DOHH2 (cell line): ENCODE measurements around the gene KIAA1328.
"Not testable (repeated sequence)": the region's sequence is repeated elsewhere in the genome, so short reads cannot be mapped to it uniquely, and the experiment has no call there.

Source experiments
- H3F3A ChIP-seq: fragments of 200-600 bp; sonication (generic), shearing (Covaris generic); 2 replicates; pipeline ENCODE4 v1.6.0; 2016; ENCODE audit warnings: antibody characterized with exemption, mild to moderate bottlenecking; ENCODE audit not compliant: control insufficient read depth, insufficient read depth
- H3K27ac ChIP-seq: fragments of 200-600 bp; sonication (generic); 2 replicates; pipeline ENCODE4 v1.5.1; 2014; ENCODE audit warnings: low read depth, mild to moderate bottlenecking, low read length, moderate library complexity
- H3K27me3 ChIP-seq: fragments of 200-600 bp; sonication (generic); 2 replicates; pipeline ENCODE4 v1.6.1; 2014; ENCODE audit warnings: mild to moderate bottlenecking, low read length, mixed read lengths; ENCODE audit not compliant: control insufficient read depth
- H3K36me3 ChIP-seq: fragments of 200-600 bp; sonication (generic); 2 replicates; pipeline ENCODE4 v1.6.1; 2014; ENCODE audit warnings: mild to moderate bottlenecking, low read length, moderate library complexity, mixed read lengths; ENCODE audit not compliant: control insufficient read depth
- H3K4me1 ChIP-seq: fragments of 200-600 bp; sonication (generic); 2 replicates; pipeline ENCODE4 v1.6.1; 2014; ENCODE audit warnings: mild to moderate bottlenecking, low read length, mixed read lengths; ENCODE audit not compliant: control insufficient read depth
- H3K4me2 ChIP-seq: fragments of 200-600 bp; sonication (generic); 2 replicates; pipeline ENCODE4 v1.6.0; 2014; ENCODE audit warnings: mild to moderate bottlenecking, low read length, moderate library complexity
- H3K4me3 ChIP-seq: fragments of 200-600 bp; sonication (generic); 2 replicates; pipeline ENCODE4 v1.5.1; 2014; ENCODE audit warnings: mild to moderate bottlenecking, low read length, mixed read lengths
- H3K79me2 ChIP-seq: fragments of 200-600 bp; sonication (generic); 2 replicates; pipeline ENCODE4 v1.6.1; 2014; ENCODE audit warnings: mild to moderate bottlenecking, low read length, mixed read lengths; ENCODE audit not compliant: control insufficient read depth
- H3K9me2 ChIP-seq: fragments of 200-600 bp; sonication (generic); replicated peaks from 2 replicates; pipeline ENCODE4 v1.6.1; 2014; ENCODE audit warnings: mild to moderate bottlenecking, low read length, mixed read lengths; ENCODE audit not compliant: control insufficient read depth
- H3K9me3 ChIP-seq: fragments of 200-600 bp; sonication (generic); 2 replicates; pipeline ENCODE4 v1.6.1; 2014; ENCODE audit warnings: antibody characterized with exemption, low read length, mixed read lengths; ENCODE audit not compliant: control insufficient read depth, insufficient read depth
- H4K20me1 ChIP-seq: fragments of 200-600 bp; sonication (generic); 2 replicates; pipeline ENCODE4 v1.6.0; 2014; ENCODE audit warnings: low read depth, mild to moderate bottlenecking, antibody characterized with exemption, low read length, moderate library complexity; ENCODE audit not compliant: control insufficient read depth, insufficient read depth
- CTCF ChIP-seq: fragments of 200-600 bp; sonication (generic); IDR thresholded peaks from one replicate; pipeline ENCODE4 v1.5.1; 2014; ENCODE audit warnings: antibody characterized with exemption, mild to moderate bottlenecking, low read depth, low read length; ENCODE audit not compliant: poor library complexity, severe bottlenecking
- EZH2phosphoT487 ChIP-seq: fragments of 200-600 bp; sonication (generic); IDR thresholded peaks from 2 replicates; pipeline ENCODE4 v1.6.1; 2017; ENCODE audit warnings: borderline replicate concordance, mild to moderate bottlenecking, antibody characterized with exemption, low read length, moderate library complexity, mixed read lengths

The KIAA1328 gene

GRCh38 chr18:36905571-36905970 lies 76.6 kb downstream of the KIAA1328 start:
- Histone ChIP-seq H3K4me2 (no peak overlapping the region), H3K4me3 (no peak overlapping the region), H3K27me3 (no peaks in the 10 kb centered on the region), H3K4me1 (no peaks in the 10 kb centered on the region), H3K79me2 (no peaks in the 10 kb centered on the region), H3F3A (no peaks in the 10 kb centered on the region), H3K9me3 (no peaks in the 10 kb centered on the region), H3K9me2 (no peaks in the 10 kb centered on the region), H3K27ac (no peak overlapping the region), H3K36me3 (no peaks in the 10 kb centered on the region), H4K20me1 (no peaks in the 10 kb centered on the region)
- TF ChIP-seq CTCF: no peak
- no peak for TF ChIP-seq EZH2phosphoT487

DNA sequence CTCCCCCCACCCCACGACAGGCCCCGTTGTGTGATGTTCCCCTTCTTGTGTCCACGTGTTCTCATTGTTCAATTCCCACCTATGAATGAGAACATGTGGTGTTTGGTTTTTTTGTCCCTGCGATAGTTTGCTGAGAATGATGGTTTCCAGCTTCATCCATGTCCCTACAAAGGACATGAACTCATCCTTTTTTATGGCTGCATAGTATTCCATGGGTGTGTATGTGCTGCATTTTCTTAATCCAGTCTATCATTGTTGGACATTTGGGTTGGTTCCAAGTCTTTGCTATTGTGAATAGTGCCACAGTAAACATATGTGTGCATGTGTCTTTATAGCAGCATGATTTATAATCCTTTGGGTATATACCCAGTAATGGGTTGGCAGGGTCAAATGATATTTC lies 80.4 kb downstream of the KIAA1328 start:
- not testable (repeated sequence) for H3K9me3 ChIP-seq, H3K4me2 ChIP-seq, H3K36me3 ChIP-seq, H3F3A ChIP-seq, H3K4me3 ChIP-seq, H3K27me3 ChIP-seq, H3K79me2 ChIP-seq, H4K20me1 ChIP-seq, H3K4me1 ChIP-seq, H3K9me2 ChIP-seq, H3K27ac ChIP-seq

- H3K4me3 ChIP-seq: no peak overlapping the region
- H3K4me1 ChIP-seq: peaks cover 9% of the 10 kb centered on the region
- no peak for TF ChIP-seq CTCF
- TF ChIP-seq EZH2phosphoT487: no peak
- H3K36me3 ChIP-seq: no peaks in the 10 kb centered on the region
- H3K9me2 ChIP-seq: no peaks in the 10 kb centered on the region
- H3K79me2 ChIP-seq: no peaks in the 10 kb centered on the region
- no peaks in the 10 kb centered on the region for H4K20me1 ChIP-seq
- H3K4me2 ChIP-seq: no peak overlapping the region
- H3K9me3 ChIP-seq: no peaks in the 10 kb centered on the region
- no peaks in the 10 kb centered on the region for H3F3A ChIP-seq
- H3K27me3 ChIP-seq: no peaks in the 10 kb centered on the region
- H3K27ac ChIP-seq: no peak overlapping the region
Measured at GRCh38 chr18:36912887-36913286, 84.0 kb downstream of the KIAA1328 start.

GRCh38 chr18:36917907-36918306 lies 89.0 kb downstream of the KIAA1328 start:
- H3K36me3 ChIP-seq: no peaks in the 10 kb centered on the region
- TF ChIP-seq EZH2phosphoT487 (no peak), CTCF (no peak)
- H3F3A ChIP-seq: no peaks in the 10 kb centered on the region
- no peak overlapping the region for H3K4me3 ChIP-seq
- H3K4me2 ChIP-seq: no peak overlapping the region
- no peak overlapping the region for H3K27ac ChIP-seq
- H3K4me1 ChIP-seq: peaks cover 3% of the 10 kb centered on the region
- H3K27me3 ChIP-seq: no peaks in the 10 kb centered on the region
- H3K9me2 ChIP-seq: no peaks in the 10 kb centered on the region
- H3K79me2 ChIP-seq: no peaks in the 10 kb centered on the region
- no peaks in the 10 kb centered on the region for H4K20me1 ChIP-seq
- no peaks in the 10 kb centered on the region for H3K9me3 ChIP-seq
